Measurements from ENCODE around the gene ATG2A. TPM values are rescaled to one million over a fixed set of nuclear protein-coding genes. Genes with fewer than 3 reads are reported as not detected.
A peak's percentile ranks its signal among the peaks of the same experiment; 100 is the strongest.

ATG2A gene
- total RNA-seq, 1 experiment from 2014 or later = 19.6 TPM

DNA sequence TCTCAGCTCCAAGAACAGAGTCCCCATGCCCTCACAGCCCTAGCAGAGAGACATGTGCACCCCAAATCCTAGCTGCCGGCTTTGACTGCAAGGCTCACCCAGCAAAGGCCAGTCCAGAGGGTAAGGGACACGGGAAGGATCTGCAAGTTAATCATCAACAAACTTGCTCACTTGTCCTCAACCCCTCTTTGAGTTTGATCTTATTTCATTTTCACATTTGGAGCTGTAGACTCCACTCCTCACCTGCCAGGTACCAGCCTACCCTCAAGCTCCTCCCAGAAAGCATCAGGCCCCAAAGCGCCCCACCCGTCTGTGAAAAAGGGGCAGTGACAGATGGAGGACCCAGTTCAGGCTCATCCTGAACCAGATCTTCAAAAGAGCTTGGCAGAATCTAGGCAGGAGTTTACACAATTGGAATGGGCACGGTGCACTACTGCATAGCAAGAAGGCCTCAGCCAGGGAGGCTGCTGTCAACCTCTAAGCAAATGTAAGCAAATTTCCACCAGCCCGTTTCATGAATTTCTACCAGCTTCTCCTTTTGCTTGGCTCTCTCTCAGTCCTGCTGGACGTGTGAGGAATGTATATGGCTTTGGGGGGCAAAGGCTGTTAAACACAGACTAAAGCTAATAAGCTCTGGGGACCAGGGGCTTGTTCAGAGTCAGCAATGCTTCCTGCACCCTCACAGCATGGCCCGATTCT, 44.1 kb downstream of the ATG2A start:
- DNase-seq (ENCODE audit: low read depth) = no peak

DNA sequence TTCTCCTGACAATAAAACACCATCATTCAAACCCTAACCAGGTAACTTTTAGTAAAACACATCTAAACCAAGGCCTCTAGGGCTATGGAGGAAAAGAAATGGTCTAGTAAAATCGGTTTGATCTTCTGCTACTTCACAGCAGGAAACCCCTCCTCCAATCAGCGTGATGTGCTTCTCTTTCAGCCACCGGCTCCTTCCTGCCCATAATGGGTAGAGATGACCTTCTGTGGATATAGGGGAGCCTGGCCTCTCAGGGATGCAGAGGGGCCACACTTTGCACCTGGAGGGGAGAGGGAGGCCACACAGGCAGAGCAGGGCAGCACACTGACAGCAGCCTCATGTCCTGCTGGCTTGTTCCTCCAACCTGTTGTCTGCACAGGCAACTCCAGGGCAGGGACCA, 45.5 kb downstream of the ATG2A start:
- no peak for DNase-seq (ENCODE audit: low read depth)

DNA sequence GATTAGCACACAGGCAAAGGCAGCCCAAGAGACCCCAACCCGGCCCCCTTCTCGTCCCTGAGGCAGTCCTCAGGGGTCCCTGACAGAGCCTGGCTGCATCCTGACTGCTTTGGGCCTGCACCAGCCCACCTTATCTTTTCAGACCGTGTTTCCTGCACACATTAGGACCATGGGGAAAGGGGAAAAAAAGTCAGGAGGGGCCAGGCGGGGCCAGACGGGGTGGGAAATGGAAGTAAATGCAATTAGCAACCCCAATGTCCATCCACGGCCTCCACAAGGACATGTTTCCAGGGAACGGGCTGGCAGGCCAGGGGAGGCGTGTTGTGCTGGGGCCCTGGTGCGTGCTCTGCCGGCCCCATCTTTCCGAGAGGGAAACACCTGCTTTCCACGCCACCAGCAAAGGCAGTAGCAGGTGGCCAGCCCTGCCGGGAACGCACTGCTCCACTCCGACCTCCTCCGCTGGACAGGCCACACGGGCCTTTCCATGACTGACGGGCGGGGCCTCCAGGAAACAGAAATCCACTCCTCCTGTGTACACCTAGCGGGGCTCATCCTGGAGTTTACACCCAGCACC, 46.0 kb downstream of the ATG2A start:
- DNase-seq (ENCODE audit: low read depth) = no peak

DNA sequence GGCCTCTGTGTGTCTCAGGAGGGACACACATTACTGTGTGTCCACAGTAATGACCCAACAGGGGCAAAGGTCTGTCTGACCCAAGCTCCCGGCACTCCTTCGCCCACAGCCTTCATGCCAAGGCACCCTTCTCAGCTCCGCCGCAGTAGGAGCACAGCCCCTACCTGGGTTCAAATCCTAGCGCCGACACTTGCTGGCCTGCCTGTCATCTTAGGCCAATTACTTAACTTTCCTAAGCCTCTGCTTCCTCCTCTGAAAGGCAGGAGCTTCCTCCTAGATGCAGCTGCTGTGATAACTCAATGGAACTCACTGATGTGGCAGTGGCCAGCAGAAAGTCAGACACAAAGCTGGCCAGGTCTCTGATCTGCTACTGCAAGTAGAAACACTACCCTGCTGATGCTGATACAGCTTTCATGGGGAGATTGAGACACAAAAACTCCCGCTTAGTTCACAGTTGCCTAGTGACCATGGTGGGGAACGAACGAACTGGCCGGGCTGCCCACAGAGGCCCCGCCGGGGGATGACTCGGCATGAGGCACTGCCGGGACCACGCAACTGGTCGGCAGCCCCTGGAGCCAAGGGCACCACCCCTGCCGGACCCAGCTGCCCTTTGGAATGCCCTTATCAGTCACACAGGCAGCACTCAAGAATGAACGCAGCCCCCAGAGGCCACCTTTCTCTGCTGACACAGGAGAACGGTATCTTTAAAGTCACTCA, 46.7 kb downstream of the ATG2A start:
- no peak for DNase-seq (ENCODE audit: low read depth)

DNA sequence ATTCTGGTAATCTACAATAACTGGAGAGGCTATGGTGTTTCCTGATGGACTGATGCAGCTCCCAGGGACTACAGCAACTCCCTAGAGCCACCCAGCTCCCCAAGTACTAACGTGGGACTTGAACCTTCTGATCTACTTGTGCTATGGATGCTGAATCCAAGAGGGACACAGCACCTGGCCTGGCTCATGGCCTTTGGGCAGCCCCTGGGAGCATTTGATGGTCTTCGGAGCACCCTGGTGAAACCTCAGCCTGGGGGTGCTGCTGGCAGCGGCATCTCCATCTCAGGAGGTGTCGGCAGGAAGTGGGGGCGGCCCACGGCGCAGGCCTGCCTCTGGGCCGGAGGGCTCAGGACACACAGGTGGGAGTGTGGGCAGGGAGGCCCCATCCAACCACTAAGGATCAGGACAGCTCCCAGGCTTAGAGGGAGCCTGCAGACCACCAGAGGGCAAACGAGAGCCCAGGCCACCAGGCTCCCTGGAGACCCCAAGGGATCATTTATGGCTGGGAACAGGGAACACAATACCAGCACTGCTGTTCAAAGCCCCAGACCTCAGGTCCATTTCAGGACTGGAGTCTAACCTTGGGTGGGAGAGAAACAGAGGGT, 47.3 kb downstream of the ATG2A start:
- DNase-seq (ENCODE audit: low read depth) = no peak

DNA sequence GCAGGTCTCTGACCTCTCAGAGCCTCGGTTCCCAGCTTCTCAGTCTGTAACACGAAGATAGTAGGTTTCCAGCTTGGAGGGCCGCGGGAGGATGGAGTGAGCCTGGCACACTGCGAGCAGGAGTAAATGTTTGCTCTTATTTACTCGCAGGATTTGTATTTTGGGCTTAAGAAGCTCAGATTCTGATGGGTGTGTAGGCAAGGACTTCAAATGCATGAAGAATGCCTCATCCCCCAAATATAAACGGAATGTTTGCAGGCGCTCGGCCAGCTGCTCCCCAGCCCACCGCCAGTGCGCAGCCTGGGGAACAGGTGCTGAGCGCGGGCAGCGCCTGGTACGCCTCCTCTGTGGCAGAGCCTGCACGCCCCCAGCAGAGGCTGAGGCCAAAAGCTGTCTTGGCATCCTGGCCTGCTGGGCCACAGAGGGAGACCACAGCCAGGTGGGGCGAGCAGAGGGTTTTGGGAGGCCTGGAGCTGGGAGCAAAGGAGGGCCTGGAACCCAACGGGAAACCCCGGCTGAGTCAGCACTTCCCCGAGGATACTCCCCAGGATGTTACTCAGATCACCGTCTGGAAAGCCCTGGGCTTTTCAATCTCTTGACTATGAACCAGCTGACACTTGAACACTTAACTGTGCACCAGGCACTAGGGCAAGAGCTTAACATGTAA, 48.0 kb downstream of the ATG2A start:
- peak; percentile 97 for DNase-seq (ENCODE audit: low read depth)

DNA sequence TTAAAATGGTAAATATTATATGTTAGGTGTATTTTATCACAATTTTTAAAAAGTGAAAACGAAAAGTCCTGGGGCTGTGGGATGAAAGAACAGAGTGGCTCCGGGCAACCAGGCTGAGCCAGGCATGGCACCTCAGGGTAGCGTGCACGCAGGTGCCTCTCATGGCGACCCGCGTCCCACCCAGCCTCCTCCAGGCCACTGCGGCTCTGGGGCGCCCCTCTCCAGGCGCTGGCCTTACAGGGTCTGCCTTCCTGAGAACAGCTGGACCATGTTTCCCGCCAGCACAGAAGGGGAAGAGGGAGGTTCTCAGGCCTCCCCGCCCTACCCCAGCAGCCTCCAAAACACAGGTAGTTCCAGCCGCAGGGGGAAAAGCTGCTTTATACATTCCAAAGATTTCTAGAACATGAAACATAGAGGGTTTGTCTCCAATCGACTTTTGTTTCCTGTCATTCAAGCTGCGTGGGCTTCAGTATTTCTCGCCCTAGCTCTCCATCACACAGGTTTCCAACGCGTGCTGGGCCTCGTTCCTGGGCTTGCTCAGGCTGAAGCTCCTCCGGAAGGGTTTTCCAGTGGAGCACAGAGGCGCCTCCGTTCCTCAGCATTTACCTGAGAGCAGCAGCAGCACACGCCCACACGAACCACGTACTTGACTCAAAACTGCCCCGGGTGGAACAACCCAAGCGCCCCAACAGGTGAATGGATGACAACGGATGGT, 49.1 kb downstream of the ATG2A start:
- DNase-seq (ENCODE audit: low read depth) = no peak

DNA sequence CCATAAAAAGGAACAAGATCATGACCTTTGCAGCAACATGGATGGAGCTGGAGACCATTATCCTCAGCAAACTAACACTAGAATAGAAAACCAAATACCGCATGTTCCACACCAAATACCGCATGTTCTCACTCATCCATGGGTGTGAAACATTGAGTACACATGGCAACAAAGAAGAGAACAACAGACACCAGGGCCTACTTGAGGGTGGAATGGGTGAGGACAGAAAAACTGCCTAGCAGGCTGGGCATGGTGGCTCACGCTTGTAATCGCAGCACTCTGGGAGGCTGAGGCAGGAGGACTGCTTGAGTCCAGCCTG, 50.9 kb downstream of the ATG2A start:
- DNase-seq (ENCODE audit: low read depth) = no peak

DNA sequence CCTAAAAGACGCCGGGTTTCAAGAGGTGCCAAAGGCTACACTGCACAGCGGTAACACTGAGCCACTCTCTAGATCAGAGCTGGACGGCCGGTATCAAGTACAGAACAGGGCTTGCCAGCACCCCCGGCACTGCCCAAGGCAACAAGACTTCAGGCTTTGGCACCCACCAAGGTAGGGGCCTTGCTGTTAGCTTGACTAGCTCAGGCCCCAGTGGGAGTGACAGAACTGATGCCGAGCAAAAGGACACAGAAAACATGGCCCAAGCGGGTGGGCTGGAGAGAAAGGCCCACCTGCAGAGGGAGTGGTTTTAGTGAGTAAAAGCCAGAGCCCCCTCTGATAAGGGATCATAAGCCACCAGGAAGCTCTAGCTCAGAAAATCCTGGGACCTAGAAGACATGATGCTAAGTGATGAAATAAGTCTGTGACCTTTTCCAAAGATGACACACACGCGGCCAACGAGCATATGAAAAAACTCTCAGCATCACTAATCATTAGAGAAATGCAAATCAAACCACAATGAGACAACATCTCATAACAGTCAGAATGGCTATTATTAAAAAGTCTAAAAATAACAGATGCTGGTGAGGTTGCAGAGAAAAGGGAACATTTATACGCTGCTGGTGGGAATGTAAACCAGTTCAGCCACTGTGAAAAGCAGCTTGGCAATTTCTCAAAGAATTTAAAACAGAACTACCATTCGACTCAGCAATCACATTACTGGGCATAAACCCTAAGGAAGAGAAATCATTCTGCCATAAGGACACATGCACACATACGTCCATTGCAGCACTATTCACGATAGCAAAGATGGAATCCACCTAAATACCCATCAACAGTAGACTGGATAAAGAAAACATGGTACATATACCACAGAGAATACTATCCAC, 51.5 kb downstream of the ATG2A start:
- no peak for DNase-seq (ENCODE audit: low read depth)

DNA sequence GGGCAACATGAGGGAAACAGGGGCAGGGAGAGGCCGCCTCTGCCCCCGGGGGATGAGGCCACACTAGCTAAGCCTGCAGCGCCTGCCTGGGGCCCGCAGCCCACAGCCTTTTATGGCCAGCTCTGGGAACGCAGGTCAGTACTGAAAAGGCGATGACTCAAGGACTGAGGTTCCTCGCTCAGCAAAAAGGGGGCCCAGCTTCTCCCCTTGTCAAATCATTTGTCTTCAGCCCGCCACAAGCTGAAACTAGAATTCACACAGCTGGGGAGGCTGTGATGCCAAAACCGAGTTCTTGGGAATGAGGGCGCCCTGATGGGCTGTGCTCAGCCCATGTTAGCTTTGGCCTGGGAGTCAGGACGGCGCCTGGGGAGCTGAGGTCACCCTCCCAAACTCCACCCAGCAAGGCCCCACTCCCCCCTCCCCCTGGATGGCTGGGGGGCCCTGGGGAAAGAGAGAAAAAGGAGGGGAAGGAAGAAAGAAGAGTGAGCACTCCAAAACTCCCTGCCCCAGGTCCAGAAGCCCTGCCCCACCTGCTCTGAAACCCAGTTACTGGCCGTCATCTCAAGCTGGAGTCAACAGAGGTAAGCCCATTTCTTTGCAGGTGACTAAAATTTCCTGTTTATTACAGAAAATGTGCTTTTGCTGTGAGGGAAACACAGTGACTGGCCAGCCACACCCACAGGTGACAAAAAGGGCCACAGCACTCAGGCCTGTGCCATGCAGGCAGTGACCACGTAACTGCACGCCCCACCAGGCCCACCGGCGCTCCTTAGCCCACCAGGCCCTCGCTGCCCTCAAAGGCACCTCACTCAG, 52.3 kb downstream of the ATG2A start:
- no peak for DNase-seq (ENCODE audit: low read depth)

DNA sequence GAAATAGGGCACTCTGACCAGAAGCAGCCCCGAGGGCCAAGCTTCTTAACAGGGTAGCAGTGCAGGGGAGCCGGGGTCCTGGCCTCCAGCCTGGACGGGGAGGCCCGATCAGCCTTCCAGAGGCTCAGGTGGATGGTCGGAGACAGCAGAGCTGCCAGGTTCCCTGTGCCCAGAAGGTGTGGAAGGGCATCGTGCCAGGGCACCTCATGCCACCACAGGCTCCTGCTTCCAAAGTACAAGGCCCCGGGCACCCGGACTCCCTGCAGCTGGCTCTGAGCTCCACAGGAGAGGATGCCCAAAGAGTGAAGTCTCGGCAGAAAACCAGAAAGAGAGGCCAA, 52.9 kb downstream of the ATG2A start:
- no peak for DNase-seq (ENCODE audit: low read depth)

DNA sequence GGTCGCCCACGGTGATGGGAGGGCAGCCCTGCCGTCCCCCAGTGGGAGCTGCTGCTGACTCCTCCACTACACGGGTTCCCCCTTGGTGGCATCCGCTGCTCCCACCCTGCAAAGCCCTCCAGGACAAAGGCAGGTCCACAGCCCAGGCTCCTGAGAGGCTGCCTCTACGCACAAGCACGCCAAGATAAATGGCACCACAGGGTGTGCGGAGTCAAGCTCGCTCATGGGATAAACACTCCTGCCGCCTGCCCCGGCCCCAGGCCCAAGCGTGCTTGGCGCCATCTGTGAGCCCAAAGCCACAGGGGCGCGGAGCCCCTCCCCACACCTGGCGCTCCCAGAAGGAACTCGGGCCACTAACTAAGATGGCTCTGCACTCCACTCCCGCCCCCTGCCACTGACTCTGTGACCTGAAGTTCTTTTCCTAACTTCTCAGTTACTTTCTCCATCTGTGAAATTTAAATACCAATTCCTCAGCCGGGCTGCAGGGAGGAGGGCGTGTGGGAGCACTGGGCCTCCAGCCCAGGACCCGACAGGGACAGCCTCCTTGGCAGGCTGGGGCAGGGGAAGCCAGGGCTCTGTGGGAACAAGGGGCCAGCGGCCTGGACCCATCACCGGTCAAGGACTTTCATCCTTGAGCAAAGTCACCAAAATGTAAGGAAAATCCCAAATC, 53.5 kb downstream of the ATG2A start:
- no peak for DNase-seq (ENCODE audit: low read depth)

DNA sequence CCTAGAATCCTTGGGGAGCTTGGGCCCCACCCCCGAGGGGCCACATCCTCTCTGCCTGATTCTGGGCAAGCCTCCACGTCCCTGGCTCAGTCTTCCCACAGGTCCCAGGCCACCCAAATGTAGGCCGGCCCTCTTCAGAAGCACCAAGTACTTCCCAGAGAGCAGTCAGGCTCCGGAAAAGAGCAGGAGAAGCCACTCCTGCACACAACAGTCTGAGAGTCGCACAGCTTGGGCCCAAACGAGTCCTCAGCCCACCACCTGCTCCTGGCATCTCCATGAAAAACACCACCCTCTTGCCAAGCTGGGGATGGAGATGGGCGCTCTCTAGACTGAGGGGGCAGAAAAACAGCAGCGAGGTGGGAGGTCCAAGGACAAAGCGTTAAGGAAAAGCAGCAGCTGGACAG, 54.0 kb downstream of the ATG2A start:
- DNase-seq (ENCODE audit: low read depth) = no peak

DNA sequence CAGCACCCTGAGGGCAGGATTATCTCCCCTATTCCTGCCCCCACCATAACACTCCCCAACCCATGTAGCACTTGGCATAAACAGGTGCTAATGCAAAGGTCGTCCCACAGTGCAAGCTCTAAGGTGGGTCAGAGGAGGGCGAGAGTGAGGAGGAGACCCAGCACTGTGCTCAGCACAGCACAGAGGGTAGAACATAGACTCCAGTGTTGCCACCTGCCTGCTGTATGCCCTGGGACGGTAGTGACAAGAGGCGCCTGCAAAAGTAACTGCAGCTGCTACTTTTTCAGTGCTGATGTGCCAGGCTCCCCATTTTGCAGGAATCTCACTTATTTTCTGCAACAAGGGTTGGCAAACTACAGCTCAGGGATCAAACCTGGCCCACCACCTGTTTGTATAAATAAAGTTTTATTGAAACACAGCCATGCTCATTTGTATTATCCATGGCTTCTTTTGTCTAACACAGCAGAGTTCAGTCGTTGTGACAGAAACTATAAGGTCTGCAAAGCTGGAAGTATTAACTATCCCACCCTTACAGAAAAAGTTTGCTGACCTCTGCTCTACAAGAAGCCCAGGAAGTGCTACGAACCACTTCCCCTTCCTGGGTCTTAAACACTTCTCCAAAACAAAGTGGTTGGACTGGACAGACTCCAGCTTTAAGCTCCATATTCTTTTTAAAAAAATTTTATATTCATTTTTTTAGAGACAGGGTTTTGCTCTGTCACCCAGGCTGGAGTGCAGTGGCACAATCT, 55.6 kb downstream of the ATG2A start:
- DNase-seq (ENCODE audit: low read depth) = no peak

DNA sequence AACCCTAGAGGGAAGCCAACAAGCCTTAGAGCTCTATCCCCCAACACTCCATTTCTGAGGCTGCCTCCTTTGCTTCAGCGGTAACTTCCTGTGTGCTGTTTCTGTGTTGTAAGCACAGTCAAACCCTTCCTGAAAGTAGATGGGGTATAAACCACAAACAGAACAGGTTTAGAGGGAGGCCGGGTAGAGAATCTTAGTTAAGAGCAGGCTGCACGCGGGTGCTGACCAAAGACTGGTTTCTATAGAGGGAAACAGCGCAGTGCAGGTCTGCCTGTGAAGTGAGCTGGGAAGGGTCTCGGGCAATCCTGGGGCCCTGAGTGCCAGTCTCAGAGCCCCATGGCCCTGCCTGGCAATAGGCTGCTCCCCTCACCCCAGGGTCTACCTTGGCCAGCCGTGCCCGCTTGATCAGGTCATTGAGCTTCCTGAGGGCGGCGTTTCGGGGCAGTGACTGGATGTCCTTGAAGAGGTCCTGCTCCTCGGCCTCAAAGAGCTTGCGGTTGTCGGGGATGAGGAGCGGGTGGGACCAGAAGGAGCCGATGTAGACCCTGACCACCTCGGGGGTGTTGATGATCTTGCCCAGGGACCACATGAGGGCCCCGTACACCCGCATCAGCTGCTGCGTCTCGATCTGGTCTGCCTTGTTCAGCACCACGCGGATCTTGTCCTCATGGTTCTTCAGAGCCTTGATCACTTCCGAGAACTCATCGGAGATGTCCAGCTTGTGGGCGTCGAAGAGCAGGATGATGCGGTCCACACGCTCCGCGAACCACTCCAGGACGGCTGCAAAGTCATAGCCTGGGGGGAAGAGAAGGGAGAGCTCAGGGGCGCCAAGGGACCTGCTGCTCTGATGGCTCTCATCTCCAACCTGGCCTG, 57.2 kb downstream of the ATG2A start:
- no peak for DNase-seq (ENCODE audit: low read depth)

DNA sequence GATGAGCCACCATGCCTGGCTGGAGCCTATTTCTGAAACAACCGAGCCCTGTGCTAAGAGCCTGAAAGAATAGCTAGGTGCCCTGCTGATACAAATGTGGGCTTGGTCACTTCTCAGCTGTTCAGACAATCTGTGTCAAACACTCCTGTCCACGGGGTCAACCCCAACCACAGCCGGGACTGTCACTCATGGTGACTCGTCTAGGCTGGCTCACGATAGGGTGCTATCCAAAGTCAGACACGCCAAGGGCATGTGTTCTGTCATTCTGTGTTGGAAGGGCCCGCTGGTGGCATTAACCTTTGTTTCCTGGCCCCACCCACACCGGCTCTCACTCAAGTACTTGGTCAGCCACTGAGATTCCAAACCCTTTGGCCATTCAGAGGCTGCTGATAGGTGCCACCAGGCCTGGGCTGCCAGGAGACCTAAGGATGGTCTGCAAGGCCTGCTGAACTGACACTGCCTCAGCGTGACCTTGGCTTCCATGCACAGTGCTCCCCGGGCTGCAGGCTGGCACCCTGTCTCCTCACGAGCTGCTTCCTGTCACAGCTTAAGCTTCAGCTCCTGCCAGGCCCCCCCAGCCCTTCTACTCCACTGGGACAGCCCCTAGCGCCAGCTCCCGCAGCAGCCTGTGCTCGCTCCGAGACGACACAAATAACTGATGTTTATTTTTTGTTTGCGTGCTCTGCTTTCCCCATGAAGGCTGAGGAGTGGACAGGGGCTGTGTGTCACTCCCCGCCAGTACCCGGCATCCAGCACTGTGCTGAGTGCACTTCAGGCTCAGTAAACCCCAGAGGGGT, 58.3 kb downstream of the ATG2A start:
- DNase-seq (ENCODE audit: low read depth) = no peak
